A549 (cell line): ENCODE measurements around the gene DIP2C.

Experiments used
- CHD4 ChIP-seq: fragments of 200-600 bp; sonication (generic); IDR thresholded peaks from 2 replicates; pipeline ENCODE4 v1.6.1; 2016; ENCODE audit warnings: antibody characterized with exemption, mild to moderate bottlenecking, borderline replicate concordance
- EP300 ChIP-seq, 2 experiments: fragments of >200 bp; sonication (Bioruptor Twin); formaldehyde crosslinking; IDR thresholded peaks; 2 replicates in 1 of 2; 3 replicates in 1 of 2; pipeline ENCODE4 v1.6.1; 2016 to 2017
- KDM1A ChIP-seq: fragments of 200-600 bp; sonication (generic); IDR thresholded peaks from 2 replicates; pipeline ENCODE4 v1.6.1; 2016; ENCODE audit warnings: low read depth, mild to moderate bottlenecking
- POLR2A ChIP-seq: IDR thresholded peaks from 2 replicates; pipeline ENCODE4 v1.6.1; 2012; ENCODE audit warnings: mild to moderate bottlenecking, low read length
- SMC3 ChIP-seq: fragments of >200 bp; sonication (Bioruptor Twin); formaldehyde crosslinking; IDR thresholded peaks from 3 replicates; pipeline ENCODE4 v1.6.1; 2018; ENCODE audit warnings: inconsistent platforms
- TP53 ChIP-seq: fragments of 250-450 bp; sonication (Bioruptor Pico); IDR thresholded peaks from 2 replicates; pipeline ENCODE4 v1.5.0; 2021; ENCODE audit warnings: mild to moderate bottlenecking, moderate library complexity
- TF ChIP-seq, protein P1 (sequence below): fragments of >200 bp; sonication (Bioruptor Twin); formaldehyde crosslinking; IDR thresholded peaks from 3 replicates; pipeline ENCODE4 v1.5.1; 2016
- TF ChIP-seq, protein P2 (sequence below): fragments of 200-600 bp; sonication (generic); IDR thresholded peaks from 2 replicates; pipeline ENCODE4 v1.6.1; 2016; ENCODE audit warnings: antibody characterized with exemption, mild to moderate bottlenecking, moderate library complexity

- TF ChIP-seq CHD4 (no peak), TP53 (CRISPR knock-in tag) (no peak), EP300 (IDR thresholded peaks at IDR 0.05) (no peak), SMC3 (no peak), KDM1A (no peak), POLR2A (no peak)
- TF ChIP-seq, protein P1, sequence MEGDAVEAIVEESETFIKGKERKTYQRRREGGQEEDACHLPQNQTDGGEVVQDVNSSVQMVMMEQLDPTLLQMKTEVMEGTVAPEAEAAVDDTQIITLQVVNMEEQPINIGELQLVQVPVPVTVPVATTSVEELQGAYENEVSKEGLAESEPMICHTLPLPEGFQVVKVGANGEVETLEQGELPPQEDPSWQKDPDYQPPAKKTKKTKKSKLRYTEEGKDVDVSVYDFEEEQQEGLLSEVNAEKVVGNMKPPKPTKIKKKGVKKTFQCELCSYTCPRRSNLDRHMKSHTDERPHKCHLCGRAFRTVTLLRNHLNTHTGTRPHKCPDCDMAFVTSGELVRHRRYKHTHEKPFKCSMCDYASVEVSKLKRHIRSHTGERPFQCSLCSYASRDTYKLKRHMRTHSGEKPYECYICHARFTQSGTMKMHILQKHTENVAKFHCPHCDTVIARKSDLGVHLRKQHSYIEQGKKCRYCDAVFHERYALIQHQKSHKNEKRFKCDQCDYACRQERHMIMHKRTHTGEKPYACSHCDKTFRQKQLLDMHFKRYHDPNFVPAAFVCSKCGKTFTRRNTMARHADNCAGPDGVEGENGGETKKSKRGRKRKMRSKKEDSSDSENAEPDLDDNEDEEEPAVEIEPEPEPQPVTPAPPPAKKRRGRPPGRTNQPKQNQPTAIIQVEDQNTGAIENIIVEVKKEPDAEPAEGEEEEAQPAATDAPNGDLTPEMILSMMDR, result no peak
- TF ChIP-seq, protein P2, sequence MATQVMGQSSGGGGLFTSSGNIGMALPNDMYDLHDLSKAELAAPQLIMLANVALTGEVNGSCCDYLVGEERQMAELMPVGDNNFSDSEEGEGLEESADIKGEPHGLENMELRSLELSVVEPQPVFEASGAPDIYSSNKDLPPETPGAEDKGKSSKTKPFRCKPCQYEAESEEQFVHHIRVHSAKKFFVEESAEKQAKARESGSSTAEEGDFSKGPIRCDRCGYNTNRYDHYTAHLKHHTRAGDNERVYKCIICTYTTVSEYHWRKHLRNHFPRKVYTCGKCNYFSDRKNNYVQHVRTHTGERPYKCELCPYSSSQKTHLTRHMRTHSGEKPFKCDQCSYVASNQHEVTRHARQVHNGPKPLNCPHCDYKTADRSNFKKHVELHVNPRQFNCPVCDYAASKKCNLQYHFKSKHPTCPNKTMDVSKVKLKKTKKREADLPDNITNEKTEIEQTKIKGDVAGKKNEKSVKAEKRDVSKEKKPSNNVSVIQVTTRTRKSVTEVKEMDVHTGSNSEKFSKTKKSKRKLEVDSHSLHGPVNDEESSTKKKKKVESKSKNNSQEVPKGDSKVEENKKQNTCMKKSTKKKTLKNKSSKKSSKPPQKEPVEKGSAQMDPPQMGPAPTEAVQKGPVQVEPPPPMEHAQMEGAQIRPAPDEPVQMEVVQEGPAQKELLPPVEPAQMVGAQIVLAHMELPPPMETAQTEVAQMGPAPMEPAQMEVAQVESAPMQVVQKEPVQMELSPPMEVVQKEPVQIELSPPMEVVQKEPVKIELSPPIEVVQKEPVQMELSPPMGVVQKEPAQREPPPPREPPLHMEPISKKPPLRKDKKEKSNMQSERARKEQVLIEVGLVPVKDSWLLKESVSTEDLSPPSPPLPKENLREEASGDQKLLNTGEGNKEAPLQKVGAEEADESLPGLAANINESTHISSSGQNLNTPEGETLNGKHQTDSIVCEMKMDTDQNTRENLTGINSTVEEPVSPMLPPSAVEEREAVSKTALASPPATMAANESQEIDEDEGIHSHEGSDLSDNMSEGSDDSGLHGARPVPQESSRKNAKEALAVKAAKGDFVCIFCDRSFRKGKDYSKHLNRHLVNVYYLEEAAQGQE, result no peak
Observed at GRCh38 chr10:670990-671389, 18.5 kb downstream of the DIP2C start.
